ENCODE data around the gene TEX13A.

Gene TEX13A

GRCh38 chrX:105220636-105221035, at the start of gene TEX13A:
TEX13A (minus strand) TSS chrX:105220694; CDS start chrX:105220397, 297 bp downstream.
- in situ Hi-C loops (cut with MboI; ENCODE audit: low sequenced_read_pairs, unreplicated experiment), result no loop called here
- TF ChIP-seq CTCF (IDR thresholded peaks at IDR 0.05; ENCODE audit: borderline replicate concordance, control extremely low read depth, extremely low read depth, insufficient read depth, missing control alignments), result no peak
- DNase-seq (ENCODE audit: low spot score), result no peak

GRCh38 chrX:105269386-105269785, 48.9 kb upstream of the TEX13A start:
- no peak for TF ChIP-seq CTCF (IDR thresholded peaks at IDR 0.05; ENCODE audit: borderline replicate concordance, control extremely low read depth, extremely low read depth, insufficient read depth, missing control alignments)
- DNase-seq (ENCODE audit: low spot score), result no peak
- in situ Hi-C loops (cut with MboI; ENCODE audit: low sequenced_read_pairs, unreplicated experiment), result no loop called here

- DNase-seq (ENCODE audit: low spot score), result no peak
- in situ Hi-C loops (cut with MboI; ENCODE audit: low sequenced_read_pairs, unreplicated experiment), result no loop called here
- no peak for TF ChIP-seq CTCF (IDR thresholded peaks at IDR 0.05; ENCODE audit: borderline replicate concordance, control extremely low read depth, extremely low read depth, insufficient read depth, missing control alignments)
Measured at GRCh38 chrX:105267167-105267566, 46.7 kb upstream of the TEX13A start.

GRCh38 chrX:105266456-105266855, 46.0 kb upstream of the TEX13A start:
- no peak for TF ChIP-seq CTCF (IDR thresholded peaks at IDR 0.05; ENCODE audit: borderline replicate concordance, control extremely low read depth, extremely low read depth, insufficient read depth, missing control alignments)
- in situ Hi-C loops (cut with MboI; ENCODE audit: low sequenced_read_pairs, unreplicated experiment), result no loop called here
- DNase-seq (ENCODE audit: low spot score), result no peak

- TF ChIP-seq CTCF (IDR thresholded peaks at IDR 0.05; ENCODE audit: borderline replicate concordance, control extremely low read depth, extremely low read depth, insufficient read depth, missing control alignments), result no peak
- in situ Hi-C loops (cut with MboI; ENCODE audit: low sequenced_read_pairs, unreplicated experiment), result no loop called here
- no peak for DNase-seq (ENCODE audit: low spot score)
Measured at GRCh38 chrX:105265093-105265492, 44.6 kb upstream of the TEX13A start.

GRCh38 chrX:105263801-105264200, 43.3 kb upstream of the TEX13A start:
- TF ChIP-seq CTCF (IDR thresholded peaks at IDR 0.05; ENCODE audit: borderline replicate concordance, control extremely low read depth, extremely low read depth, insufficient read depth, missing control alignments), result no peak
- in situ Hi-C loops (cut with MboI; ENCODE audit: low sequenced_read_pairs, unreplicated experiment), result no loop called here
- DNase-seq (ENCODE audit: low spot score), result no peak

GRCh38 chrX:105263171-105263570, 42.7 kb upstream of the TEX13A start:
- no peak for TF ChIP-seq CTCF (IDR thresholded peaks at IDR 0.05; ENCODE audit: borderline replicate concordance, control extremely low read depth, extremely low read depth, insufficient read depth, missing control alignments)
- in situ Hi-C loops (cut with MboI; ENCODE audit: low sequenced_read_pairs, unreplicated experiment), result no loop called here

More at GRCh38 chrX:105263171-105263570, 42.7 kb upstream of the TEX13A start:
- DNase-seq (ENCODE audit: low spot score), result no peak
